Stimulated activated CD8-positive, alpha-beta memory T cell treated with anti-CD3 and anti-CD28 coated beads, Interleukin-15, amount 100 ng/mL, for 4 hours (primary cell): ENCODE data around the gene ABCB10.
"Not testable (repeated sequence)": the region's sequence is repeated elsewhere in the genome, so short reads cannot be mapped to it uniquely, and the experiment has no call there.

ENCODE experiments used
- DNase-seq, 2 donors: peaks; one replicate each; pipeline ENCODE4 v3.0.0-alpha.2; 2020; ENCODE audit warnings: low read depth in 2 of 2

Gene ABCB10

GRCh38 chr1:229558460-229559335, at the start of gene ABCB10:
TSS of gene ABCB10 (minus strand) at chr1:229558707. CDS start at chr1:229558652, 55 bp downstream.
- DNase-seq, result peak; percentile 62 to 82

- no peak for DNase-seq
These were observed 48.9 kb upstream of the ABCB10 start for GRCh38 chr1:229607370-229607769.

GRCh38 chr1:229603371-229604005, 45.0 kb upstream of the ABCB10 start:
- DNase-seq, result no peak

- DNase-seq, result no peak
These were observed 41.7 kb upstream of the ABCB10 start for GRCh38 chr1:229600229-229600628.

GRCh38 chr1:229599218-229599954, 40.9 kb upstream of the ABCB10 start:
- DNase-seq, result no peak

GRCh38 chr1:229597877-229598276, 39.4 kb upstream of the ABCB10 start:
- no peak for DNase-seq

- no peak for DNase-seq
These were observed 38.6 kb upstream of the ABCB10 start for GRCh38 chr1:229596925-229597699.

GRCh38 chr1:229595876-229596275, 37.4 kb upstream of the ABCB10 start:
- not testable (repeated sequence) for DNase-seq

- no peak for DNase-seq
These were observed 35.9 kb upstream of the ABCB10 start for GRCh38 chr1:229594227-229595008.

GRCh38 chr1:229593800-229594199, 35.3 kb upstream of the ABCB10 start:
- no peak for DNase-seq

GRCh38 chr1:229590119-229590518, 31.6 kb upstream of the ABCB10 start:
- no peak for DNase-seq

GRCh38 chr1:229585338-229585737, 26.8 kb upstream of the ABCB10 start:
- no peak for DNase-seq

- DNase-seq, result no peak
These were observed 24.2 kb upstream of the ABCB10 start for GRCh38 chr1:229582715-229583114.

- no peak for DNase-seq
These were observed 23.6 kb upstream of the ABCB10 start for GRCh38 chr1:229582011-229582694.

- no peak for DNase-seq
These were observed 23.0 kb upstream of the ABCB10 start for GRCh38 chr1:229581485-229581884.

- no peak for DNase-seq
These were observed 20.7 kb upstream of the ABCB10 start for GRCh38 chr1:229579059-229579673.

GRCh38 chr1:229578168-229579058, 19.9 kb upstream of the ABCB10 start:
- no peak for DNase-seq

- no peak for DNase-seq
These were observed 16.4 kb upstream of the ABCB10 start for GRCh38 chr1:229574679-229575442.
